ENCODE results near the gene TMEM86A.
"Not testable (repeated sequence)": the region's sequence is repeated elsewhere in the genome, so short reads cannot be mapped to it uniquely, and the experiment has no call there.

GRCh38 chr11:18681949-18682348 is 16.6 kb upstream of the TMEM86A start:
- not testable (repeated sequence) for TF ChIP-seq CTCF, POLR2A (IDR thresholded peaks at IDR 0.05)
